Measurements from ENCODE around the gene LGALS14.
"Not testable (repeated sequence)": the region's sequence is repeated elsewhere in the genome, so short reads cannot be mapped to it uniquely, and the experiment has no call there.

The LGALS14 gene

DNA sequence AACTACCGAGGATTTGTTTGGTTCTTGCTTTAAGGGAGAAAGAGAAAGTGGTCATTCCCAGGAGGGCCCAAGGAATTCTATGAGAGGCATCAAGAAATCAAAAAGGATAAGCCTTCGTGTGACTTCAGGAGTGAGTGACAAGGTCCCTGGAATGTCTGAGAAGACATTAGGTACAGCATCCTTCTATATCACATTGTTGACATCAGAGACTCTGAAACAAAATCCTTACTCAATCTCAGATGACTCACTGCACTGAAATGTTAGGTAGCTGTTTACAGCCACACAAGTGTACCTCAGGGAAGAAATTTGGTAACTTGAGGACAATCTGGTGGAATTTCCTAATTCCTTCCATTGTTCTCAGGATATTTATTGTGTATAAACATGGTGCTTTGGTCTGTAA is 7.9 kb upstream of the LGALS14 start:
- DNase-seq, result no peak

DNA sequence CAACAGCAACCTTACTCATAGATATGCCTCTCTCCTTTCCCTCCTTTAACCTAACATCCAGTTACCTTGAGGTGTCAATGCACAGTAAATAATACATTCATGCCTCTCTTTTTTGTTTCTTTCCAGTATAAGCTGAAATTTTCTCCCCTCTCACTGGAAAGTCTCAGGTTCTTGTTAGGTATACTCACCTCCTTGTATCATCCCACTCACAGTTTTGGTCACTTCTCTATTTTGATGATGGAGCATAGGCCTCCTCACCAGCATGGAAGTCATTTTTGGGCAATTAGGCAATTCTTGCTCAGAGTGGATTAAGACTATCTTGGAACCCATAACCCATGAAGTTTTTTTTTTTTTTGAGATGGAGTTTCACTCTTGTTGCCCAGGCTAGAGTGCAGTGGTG is 5.7 kb upstream of the LGALS14 start:
- DNase-seq, result no peak

DNA sequence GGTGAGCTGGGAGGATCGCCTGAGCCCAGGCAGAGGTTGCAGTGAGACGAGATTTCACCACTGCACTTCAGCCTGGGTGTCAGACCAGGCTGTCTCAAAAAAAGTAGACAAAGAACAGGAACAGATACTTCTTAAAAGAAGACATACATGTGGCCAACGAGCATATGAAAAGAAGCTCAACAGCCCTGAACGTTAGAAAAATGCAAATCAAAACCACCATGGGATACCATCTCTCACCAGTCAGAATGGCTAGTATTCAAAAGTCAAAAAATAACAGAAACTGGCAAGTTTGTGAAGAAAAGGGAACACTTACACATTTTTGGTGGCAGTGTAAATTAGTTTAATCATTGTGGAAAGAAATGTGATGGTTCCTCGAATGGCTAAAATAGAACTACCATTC is 3.0 kb upstream of the LGALS14 start:
- DNase-seq, result no peak

DNA sequence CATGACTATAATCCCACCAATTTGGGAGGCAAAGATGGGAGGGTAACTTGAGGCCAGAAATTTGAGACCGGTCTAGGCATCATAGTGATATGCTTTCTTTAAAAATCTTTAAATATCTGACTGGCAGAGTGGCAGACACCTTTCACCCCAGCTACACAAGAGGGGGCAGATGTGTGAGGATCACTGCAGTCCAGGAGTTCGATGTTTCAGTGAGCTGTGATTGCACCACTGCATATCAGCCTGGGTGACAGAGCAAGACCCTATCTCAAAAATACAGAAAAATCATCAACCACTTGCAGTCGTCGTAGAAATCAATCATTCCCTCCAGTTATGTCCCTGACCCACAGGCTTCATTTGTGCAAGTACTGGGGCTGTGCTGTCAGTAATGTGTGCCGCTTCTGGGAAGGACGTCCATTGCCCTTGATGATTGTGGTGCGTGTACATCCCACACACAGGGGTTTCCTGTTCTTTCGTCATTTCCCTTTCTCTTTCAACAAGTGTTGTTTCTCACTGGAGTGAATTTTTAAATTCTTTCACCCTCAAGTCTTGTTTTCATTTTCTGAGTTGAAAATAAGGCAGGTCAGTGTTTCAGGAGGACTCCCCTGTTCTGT is 1.4 kb downstream of the LGALS14 start:
- no peak for DNase-seq

DNA sequence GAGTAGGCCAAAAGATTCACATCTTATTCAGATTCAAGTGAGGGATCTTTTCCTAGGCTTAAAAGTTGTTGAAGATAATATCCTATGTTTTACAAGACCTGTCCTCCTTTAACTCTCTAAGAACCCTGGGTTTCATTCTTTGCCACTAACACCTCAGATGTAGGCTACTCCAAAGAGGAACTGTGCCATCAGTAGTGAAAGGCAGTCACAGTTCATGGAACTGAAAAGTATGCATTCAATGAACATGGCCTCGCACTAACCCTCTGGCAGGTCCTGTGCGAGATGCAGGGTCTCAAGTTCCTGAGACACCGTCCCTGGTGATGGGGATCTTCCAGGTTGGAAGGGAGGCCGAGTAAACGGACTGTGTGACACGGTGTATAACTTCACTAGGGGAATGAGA is 4.3 kb downstream of the LGALS14 start:
- DNase-seq, result no peak

DNA sequence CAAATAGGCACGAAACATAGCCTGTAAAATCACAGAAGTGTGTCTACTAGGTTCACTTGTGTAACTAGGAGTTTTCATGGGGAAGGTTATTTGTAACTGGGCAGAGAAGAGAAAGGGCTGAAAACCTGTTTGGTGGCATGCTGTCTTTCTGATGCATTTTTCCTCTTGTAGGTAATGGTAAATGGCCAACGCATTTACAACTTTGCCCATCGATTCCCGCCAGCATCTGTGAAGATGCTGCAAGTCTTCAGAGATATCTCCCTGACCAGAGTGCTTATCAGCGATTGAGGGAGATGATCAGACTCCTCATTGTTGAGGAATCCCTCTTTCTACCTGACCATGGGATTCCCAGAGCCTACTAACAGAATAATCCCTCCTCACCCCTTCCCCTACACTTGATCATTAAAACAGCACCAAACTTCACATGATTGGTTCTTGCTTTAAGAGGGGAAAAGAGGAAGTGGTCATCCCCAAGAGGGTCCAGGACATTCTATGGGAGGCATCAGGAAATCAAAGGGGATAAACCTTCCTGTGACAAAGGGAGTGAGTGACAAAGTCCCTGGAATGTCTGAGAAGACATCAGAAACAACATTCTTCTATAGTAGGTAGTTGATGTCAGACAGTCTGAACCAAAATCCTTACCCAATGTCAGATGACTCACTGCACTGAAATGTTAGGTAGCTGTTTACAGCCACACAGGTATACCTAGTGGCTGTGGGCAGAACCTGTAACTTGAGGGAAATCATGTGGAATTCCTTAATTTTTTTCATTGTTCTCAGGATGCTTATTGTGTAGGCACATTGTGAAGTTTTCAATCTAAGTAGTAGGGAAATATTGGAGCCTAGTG is 5.0 kb downstream of the LGALS14 start:
- no peak for DNase-seq

DNA sequence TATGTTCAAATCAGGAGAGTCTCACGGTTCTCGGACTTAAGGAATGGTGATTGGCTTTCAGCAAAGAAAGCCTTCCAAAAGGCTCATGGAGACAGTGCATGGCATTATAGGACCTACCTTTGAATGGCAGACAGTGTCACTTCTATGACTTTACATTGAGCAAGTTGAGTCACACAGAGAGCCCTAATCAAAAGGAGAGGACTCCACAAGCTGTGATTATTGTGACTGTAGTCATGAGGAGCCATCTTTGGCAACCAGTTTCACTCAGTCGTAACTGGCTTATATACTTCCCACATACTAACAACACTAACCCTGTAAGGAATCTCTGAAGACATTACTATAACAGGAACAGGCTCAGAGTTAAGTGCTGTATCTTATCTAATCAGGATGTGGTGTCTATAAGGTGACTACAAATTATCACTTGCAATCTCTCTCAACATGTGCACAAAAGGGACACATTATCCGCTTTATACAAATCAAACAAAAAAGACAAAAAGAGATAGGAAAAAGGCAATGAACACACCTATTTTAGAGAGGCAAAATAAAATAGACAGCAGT is 6.1 kb downstream of the LGALS14 start:
- DNase-seq, result no peak

DNA sequence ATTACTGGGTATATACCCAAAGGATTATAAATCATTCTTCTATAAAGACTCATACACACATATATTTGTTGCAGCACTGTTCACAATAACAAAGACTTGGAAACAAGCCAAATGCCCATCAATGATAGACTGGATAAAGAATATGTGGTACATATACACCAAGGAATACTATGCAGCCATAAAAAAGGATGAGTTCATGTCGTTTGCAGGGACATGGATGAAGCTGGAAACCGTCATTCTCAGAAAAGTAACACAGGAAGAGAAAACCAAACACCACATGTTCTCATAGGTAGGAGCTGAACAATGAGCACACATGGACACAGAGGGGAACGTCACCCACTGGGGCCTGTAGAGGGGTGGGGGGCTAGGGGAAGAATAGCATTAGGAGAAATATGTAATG is 15.9 kb downstream of the LGALS14 start:
- DNase-seq, result not testable (repeated sequence)

DNA sequence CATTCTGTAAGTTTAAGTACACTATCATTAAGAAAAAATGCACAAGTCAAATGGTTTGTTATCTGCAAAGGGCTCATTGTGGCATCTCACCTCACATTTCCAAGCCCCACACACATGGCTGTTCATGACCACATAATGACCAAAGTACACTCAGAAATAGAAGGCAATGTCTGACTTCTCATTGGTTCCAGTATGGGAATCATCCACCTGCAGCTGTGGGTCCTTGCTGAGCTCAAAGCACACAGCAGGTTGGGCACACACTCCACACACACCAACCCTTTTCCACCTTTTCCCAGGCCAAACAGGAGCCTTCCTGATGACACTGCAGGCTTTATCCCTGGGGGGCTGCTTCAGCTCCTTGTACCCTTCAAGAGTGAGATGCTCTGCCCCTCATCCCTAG is 21.7 kb downstream of the LGALS14 start:
- DNase-seq, result no peak

DNA sequence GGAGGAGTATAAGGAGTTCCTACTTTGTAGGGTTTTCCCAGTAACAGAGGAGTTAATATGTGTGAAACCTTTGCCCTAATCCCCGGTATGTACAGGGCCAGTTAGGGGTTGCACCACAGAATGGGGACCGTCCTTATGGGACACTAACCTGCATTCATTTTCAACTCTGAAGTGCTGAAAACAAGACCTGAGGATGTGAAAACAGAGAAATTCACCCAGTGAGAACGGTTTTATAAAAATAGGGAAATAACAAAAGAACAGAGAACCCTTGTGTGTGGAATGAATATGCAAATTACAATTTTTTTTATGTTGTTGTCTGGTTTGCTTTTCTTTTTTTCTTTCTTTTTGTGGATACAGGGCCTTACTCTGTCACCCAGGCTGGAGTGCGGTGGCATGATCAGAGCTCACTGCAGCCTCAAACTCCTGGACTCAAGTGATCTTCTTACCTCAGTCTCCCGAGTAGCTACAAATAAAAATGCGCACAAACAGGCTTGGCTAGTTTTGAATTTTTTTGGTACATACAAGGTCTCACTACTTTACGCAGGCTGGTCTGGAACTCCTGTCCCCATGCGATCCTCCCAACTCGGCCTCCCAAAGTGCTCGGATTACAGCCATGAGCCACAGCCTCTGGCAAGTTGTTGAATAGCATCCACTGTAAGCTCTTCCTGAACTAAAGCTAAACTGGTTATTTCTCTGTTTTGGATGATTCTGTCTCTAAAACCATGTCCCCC is 23.0 kb downstream of the LGALS14 start:
- no peak for DNase-seq

DNA sequence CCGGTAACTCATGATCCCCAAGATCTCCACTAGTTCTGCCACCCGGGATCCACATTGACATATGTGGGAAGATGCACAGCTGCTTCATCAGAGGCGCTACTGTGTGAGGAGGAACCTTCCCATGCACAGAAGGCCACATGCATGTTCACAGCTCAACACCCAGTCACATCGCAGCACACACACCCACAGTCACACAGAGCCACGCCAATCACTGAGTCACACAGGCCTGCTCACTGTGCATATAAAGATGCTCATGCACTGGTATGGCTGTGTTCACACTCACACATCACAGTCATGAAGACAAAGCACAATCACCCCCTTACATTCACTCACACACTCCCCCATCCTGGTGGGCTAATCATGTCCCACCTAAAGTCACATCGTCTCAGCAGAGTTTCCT is 23.8 kb downstream of the LGALS14 start:
- DNase-seq, result no peak

DNA sequence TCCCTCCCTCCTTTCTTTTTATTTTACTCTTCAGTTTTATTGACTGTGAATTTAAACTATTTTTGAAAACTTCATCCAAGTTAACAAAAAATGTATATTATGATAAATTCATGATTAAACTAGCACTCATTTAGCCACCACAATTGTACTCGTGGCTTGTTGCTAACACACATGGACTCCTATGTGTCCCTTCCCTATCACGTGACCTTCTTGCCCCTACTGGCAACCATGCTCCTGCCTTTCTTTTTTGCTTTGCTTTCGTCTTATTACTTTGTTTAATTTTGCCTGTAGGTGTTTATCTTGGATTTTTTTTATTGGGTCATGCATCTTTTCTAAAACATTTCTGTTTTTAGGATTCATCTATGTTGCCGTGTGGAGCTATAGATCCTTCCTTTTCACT is 25.3 kb downstream of the LGALS14 start:
- DNase-seq, result no peak

DNA sequence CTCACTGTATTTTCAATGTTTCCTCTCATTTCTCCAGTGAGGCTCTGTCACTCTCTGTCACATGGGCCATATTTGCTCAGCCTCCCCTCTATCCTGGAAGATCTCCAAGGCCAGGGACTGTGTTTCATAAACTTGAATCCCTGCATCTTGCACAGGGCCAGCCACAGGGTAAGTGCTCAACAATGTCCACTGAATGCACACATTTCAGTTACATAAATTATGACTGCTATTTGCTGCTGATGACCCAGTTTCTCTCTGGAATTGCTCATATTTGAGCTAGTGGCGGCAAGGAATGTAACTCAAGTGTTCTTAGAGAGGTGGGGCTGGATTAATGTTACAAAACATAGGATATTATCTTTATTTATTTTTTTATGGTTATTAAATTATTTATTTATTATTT is 27.4 kb downstream of the LGALS14 start:
- no peak for DNase-seq

DNA sequence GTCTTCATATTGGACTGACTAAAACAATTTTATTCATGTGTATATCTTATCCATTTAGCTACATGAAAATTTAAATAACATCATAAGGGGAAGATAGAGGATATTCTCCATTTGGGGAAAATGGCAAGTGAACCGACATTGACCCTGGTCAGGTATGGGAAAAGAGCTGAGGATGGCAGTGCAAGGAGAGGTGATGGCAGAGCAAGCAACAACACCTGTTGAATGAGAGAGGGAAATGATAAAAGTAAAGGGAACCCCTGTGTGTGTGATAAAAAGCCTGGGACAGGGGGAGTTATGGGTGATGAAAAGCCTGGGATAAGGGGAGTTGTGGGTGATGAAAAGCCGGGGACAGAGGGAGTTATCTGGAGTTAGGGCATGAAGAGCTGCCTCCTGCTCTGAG is 29.6 kb downstream of the LGALS14 start:
- DNase-seq, result no peak

DNA sequence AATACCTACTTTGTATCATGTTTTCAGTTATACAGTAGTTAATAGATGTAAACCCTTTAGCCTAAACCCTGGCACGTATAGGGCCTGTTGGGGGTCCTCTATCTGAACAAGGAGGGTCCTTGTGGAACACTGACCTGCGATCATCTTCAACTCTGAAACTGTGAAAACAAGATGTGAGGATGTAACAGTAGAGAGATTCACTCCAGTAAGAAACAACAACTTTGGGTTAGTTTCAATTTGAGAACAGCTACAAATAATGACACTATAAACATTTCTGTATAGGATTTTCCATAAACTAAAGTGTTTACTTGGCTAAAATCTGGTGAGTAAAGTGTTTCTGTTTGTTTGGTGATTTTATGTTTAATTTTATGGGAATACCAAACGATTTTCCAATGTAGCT is 31.4 kb downstream of the LGALS14 start:
- no peak for DNase-seq

DNA sequence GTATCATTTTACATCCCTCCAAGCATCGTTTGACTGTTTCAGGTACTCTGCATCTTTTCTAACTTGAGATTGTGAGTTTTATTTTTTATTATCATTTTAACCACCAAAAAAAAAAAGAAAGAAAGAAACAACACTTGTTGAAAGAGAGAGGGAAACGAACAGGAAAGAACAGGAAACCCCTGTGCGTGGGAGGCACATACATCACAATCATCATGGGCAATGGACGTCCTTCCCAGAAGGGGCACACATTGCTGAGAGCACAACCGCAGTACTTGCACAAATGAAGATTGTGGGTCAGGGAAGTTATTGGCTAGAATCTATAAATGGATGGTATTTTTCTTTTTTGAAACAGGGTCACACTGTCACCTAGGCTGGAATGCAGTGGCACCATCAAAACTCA is 31.8 kb downstream of the LGALS14 start:
- DNase-seq, result no peak

DNA sequence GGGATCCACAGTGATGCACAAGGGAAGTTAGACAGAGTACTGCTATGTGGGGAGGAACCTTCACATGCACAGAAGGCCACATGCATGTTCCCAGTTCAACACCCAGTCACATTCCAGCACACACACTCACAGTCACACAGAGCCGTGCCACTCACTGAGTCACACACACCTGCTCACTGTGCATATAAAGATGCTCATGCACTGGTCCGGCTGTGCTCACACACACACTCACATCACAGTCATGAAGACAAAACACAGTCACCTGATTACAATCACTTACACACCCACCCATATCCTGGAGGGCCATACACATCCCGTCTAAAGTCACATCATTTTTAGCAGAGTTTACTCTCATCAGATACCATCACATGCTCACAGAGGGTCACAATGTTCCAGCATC is 33.1 kb downstream of the LGALS14 start:
- no peak for DNase-seq

DNA sequence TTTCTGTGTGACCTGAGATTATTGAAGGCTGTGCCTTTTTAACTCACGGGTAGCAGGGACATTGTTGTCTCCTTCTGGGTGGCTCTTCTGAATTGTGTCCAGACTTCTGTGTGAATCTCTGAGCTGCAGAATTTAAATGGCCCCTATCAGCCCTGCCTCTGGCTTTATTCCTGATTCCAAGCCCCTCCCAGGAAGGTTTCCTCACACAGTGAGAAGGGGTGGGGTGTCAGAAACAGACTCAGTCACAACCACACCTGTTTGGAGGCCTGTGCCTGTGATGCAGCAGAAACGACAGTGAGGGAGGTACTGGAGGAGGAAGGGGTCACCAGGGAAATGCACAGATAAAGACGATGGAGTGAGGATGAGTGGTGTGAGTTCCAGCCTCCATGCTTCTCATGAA is 33.6 kb downstream of the LGALS14 start, which contains the start of gene CLC:
Gene CLC, minus strand, starts transcription at position 139 of the 400 bp plus-strand sequence. Its CDS starts 77 bp downstream, at position 62.
- no peak for DNase-seq

DNA sequence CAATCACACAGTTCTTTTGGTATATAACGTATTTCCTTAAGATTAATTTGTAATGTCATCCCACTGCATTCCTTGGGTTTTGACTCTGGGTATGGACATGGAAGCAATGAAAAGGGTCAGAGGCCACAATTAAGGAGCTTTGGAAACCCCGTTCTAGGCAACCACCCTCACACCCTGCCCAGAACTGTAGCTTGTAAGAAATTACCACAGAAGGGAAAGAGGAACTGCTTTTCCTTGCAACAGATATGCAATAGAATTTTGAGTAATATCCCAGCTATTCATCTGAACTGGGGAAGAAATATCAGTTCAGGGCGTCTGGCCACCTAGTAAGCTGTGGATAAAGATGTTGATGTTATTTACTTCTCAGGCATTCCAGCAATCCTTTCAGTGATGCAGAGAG is 34.5 kb downstream of the LGALS14 start:
- DNase-seq, result no peak

DNA sequence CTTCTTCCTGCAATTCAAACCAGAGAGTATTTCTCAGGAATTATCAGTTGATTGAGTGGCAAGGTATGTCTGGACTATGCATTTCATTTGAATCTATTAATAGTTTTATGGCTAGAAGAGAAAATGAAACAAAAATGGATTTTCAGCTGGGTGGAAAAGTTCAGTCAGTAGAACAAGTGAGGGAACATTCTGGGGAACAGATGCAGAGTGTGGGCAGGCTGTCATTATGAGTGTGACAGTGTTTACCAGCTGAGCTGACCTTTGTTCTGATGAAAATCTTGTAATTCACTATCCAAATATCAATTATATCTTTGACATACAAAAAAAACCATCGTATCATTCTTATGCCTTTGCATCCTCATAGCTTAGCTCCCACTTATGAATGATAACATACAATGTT is 36.1 kb downstream of the LGALS14 start:
- no peak for DNase-seq

DNA sequence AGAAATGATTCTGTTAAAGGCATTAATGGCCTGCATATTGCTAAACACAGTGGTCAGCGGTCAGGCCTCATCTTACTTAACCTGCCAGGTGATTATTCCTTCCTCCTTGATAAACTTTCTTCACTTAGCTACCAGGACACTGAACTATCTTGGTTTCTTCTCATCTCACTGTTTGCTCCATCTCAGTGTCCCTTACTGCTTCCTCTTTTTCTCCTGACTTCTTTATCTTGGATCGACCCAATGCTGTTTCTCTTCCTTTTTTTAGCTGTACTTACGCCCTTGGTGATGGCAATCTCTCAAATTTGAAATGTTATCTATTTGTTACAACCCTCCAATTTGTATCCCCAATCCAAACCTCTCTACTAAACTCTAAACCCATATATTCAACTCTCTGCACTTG is 41.4 kb downstream of the LGALS14 start:
- DNase-seq, result no peak

DNA sequence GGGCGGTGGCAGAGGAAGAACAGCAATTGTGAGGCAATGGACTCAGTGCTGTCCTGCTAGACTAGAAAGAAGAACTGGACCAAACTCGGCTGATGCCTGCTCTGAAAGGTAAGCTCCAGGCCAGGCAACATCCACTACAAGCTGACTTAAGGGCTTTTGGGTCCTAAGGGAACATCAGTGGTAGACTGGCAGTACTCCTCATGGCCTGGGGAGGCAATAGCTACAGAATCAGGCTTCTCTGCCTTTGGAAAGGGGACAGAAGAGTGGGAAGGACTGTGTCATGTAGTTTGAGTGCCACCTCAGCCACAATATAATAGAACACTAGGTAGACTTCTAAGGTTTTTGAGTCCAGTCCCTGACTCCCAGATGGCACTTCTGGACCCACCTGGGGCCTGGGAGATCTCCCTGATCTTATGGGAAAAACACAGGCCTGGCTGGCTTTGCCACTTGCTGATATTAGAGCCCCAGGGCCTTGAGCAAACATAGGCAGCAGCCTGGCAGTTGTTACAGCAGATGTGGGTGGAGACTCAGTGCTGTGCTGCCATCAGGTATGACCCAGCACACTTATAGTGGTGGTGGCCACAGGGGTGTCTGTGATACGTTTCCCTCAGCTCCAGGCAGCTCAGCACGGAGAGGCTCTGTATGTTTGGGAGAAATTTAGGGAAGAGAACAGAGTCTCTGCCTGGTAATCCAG is 42.7 kb downstream of the LGALS14 start:
- no peak for DNase-seq

DNA sequence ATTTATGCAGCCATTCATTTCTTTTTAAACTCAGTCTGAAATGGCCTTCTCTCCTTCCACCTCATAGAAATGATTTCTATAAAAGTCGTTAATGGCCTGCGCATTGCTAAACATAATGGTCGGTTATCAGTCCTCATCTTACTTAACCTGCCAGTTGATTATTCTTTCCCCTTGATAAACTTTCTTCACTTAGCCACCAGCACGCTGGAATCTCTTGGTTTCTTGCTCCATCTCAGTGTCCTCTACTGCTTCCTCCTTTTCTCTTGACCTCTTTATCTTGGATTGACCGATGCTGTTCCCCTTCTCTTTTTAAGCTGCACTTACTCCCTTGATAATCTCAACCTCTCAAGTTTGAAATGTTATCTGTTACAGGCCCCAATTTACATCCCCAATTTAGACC is 45.7 kb downstream of the LGALS14 start:
- no peak for DNase-seq
